K562 (cell line): ENCODE results near the gene BCAS1. TPM values are rescaled to one million over a fixed set of nuclear protein-coding genes. Genes with fewer than 3 reads are reported as not detected.

Experiments used
- ATAC-seq: fragments of 200-7000 bp; cut with Tn5 transposase; 3 replicates; pipeline ENCODE4 v1.9.1; 2020; ENCODE audit warnings: moderate library complexity
- BruUV-seq: library from RNA; stranded (reverse); fragments of 400-500 nt; replicated peaks from 2 replicates; lab custom pipeline; 2021; lab: Mats Ljungman, UMichigan
- CTCF ChIA-PET: fragments of 300-600 bp; formaldehyde crosslinking; extraction: SDS; loops from one replicate; lab custom pipeline; 2021; ENCODE audit warnings: low intra/inter-chr PET ratio; lab: Yijun Ruan, JAX
- POLR2A ChIA-PET: fragments of 300-600, 350-650 bp; sonication (Branson Sonifier 250); formaldehyde crosslinking; extraction: SDS; loops from one replicate; lab custom pipeline; 2021; ENCODE audit warnings: antibody characterized with exemption, inconsistent platforms; lab: Yijun Ruan, JAX
- DNase-seq, 4 experiments: peaks; one replicate each; pipeline versions ENCODE4 v3.0.0 to v3.0.0-alpha.2; 2011 to 2018; ENCODE audit warnings: low spot score in 3 of 4, mixed read lengths in 3 of 4; ENCODE audit errors: extremely low read depth in 1 of 4
- FAIRE-seq: peaks from 2 replicates; lab custom pipeline; 2011; peaks lifted over from hg19 to GRCh38; lab: Jason Lieb, UNC
- H2AFZ ChIP-seq: 2 replicates; pipeline ENCODE4 v1.6.0; 2011; ENCODE audit warnings: low read depth, low read length, control low read depth, inconsistent platforms
- H3K27ac ChIP-seq: fragments of 200-600 bp; 3 replicates; pipeline ENCODE4 v1.8.0; 2011; ENCODE audit warnings: low read depth, mild to moderate bottlenecking, control low read depth, inconsistent platforms, low read length, moderate library complexity, mixed read lengths; ENCODE audit errors: extremely low read depth
- H3K27me3 ChIP-seq, 2 experiments: fragments of 300-600 bp in 1 of 2; 2 replicates in 1 of 2; 3 replicates in 1 of 2; pipeline versions ENCODE4 v1.6.0 to v1.8.0; 2011; ENCODE audit warnings: inconsistent platforms in 2 of 2, low read length in 2 of 2, mild to moderate bottlenecking in 1 of 2, mixed read lengths in 1 of 2, moderate library complexity in 1 of 2; ENCODE audit not compliant: control insufficient read depth in 2 of 2, insufficient read depth in 2 of 2
- H3K36me3 ChIP-seq: fragments of 300-600 bp; 3 replicates; pipeline ENCODE4 v1.8.0; 2011; ENCODE audit warnings: mild to moderate bottlenecking, low read length, inconsistent platforms; ENCODE audit not compliant: control insufficient read depth, insufficient read depth
- H3K4me1 ChIP-seq, 2 experiments: fragments of 200-600 bp in 1 of 2; replicated peaks in 1 of 2; 2 replicates in 1 of 2; 3 replicates in 1 of 2; pipeline versions ENCODE4 v1.5.1 to v1.8.0; 2011; ENCODE audit warnings: inconsistent platforms in 2 of 2, low read length in 2 of 2, mild to moderate bottlenecking in 1 of 2, mixed read lengths in 1 of 2, moderate library complexity in 1 of 2; ENCODE audit not compliant: control insufficient read depth in 2 of 2, insufficient read depth in 2 of 2
- H3K4me2 ChIP-seq: 2 replicates; pipeline ENCODE4 v1.6.1; 2011; ENCODE audit warnings: low read length, control low read depth, inconsistent platforms, mixed read lengths; ENCODE audit not compliant: insufficient read depth
- H3K4me3 ChIP-seq: fragments of 200-600 bp; sonication (generic), shearing (Covaris generic); 2 replicates; pipeline ENCODE4 v1.5.1; 2016; ENCODE audit warnings: control low read depth, inconsistent platforms
- H3K79me2 ChIP-seq: fragments of 200-600 bp; 3 replicates; pipeline ENCODE4 v1.8.0; 2011; ENCODE audit warnings: low read length, inconsistent platforms; ENCODE audit not compliant: control insufficient read depth, insufficient read depth
- H3K9ac ChIP-seq, 2 experiments: 2 replicates each; pipeline versions ENCODE4 v1.6.0 to v1.6.1; 2011; ENCODE audit warnings: low read depth in 2 of 2, low read length in 2 of 2, control low read depth in 1 of 2, inconsistent platforms in 1 of 2, mild to moderate bottlenecking in 1 of 2, mixed read lengths in 1 of 2; ENCODE audit not compliant: insufficient read depth in 1 of 2
- H3K9me1 ChIP-seq: one replicate; pipeline ENCODE4 v1.6.0; 2011; ENCODE audit warnings: inconsistent platforms, mild to moderate bottlenecking, low read length, moderate library complexity; ENCODE audit not compliant: control insufficient read depth, insufficient read depth
- H3K9me3 ChIP-seq: replicated peaks from 2 replicates; pipeline ENCODE4 v1.5.1; 2011; ENCODE audit warnings: low read depth, low read length, inconsistent platforms; ENCODE audit not compliant: control insufficient read depth, insufficient read depth
- H4K20me1 ChIP-seq: replicated peaks from 2 replicates; pipeline ENCODE4 v1.6.1; 2011; ENCODE audit warnings: low read length, inconsistent platforms, mixed read lengths; ENCODE audit not compliant: control insufficient read depth, insufficient read depth
- CCNT2 ChIP-seq: IDR thresholded peaks from 2 replicates; pipeline ENCODE4 v1.6.1; 2011; ENCODE audit warnings: borderline replicate concordance, low read depth, mild to moderate bottlenecking, moderate library complexity, mixed read lengths, low read length; ENCODE audit not compliant: insufficient read length; ENCODE audit errors: extremely low read depth
- ETV6 ChIP-seq, 3 experiments: fragments of 150-350 bp in 1 of 3; sonication (generic) in 1 of 3; formaldehyde crosslinking in 1 of 3; IDR thresholded peaks; 2 replicates each; pipeline versions ENCODE4 v1.6.1 to v1.8.0; 2014 to 2022; ENCODE audit warnings: borderline replicate concordance in 2 of 3, low read depth in 2 of 3, antibody characterized with exemption in 1 of 3, low read length in 1 of 3, mild to moderate bottlenecking in 1 of 3, missing genetic modification reagents in 1 of 3
- FOXM1 ChIP-seq, 2 experiments: fragments of 450-650 bp in 1 of 2; sonication (generic) in 1 of 2; formaldehyde crosslinking in 1 of 2; IDR thresholded peaks; 2 replicates each; pipeline versions ENCODE4 v1.6.1 to v1.9.0; 2017 to 2022; ENCODE audit warnings: low read depth in 2 of 2, mild to moderate bottlenecking in 2 of 2, missing genetic modification reagents in 1 of 2, moderate library complexity in 1 of 2
- GATAD2B ChIP-seq: fragments of 450-650 bp; IDR thresholded peaks from 2 replicates; pipeline ENCODE4 v1.6.1; 2017; ENCODE audit warnings: mild to moderate bottlenecking, borderline replicate concordance
- HDAC8 ChIP-seq: fragments of 450-650 bp; IDR thresholded peaks from 2 replicates; pipeline ENCODE4 v1.6.1; 2016; ENCODE audit warnings: mild to moderate bottlenecking, missing genetic modification characterization, moderate library complexity, missing compliant biosample characterization
- IRF2 ChIP-seq: sonication (generic); formaldehyde crosslinking; IDR thresholded peaks from 2 replicates; pipeline ENCODE4 v1.8.1; 2022; ENCODE audit warnings: mild to moderate bottlenecking, missing genetic modification reagents
- KDM1A ChIP-seq, 2 experiments: fragments of 450-650 bp; IDR thresholded peaks; 2 replicates each; pipeline ENCODE4 v1.6.1; 2016; ENCODE audit warnings: mild to moderate bottlenecking in 2 of 2
- MIER1 ChIP-seq: fragments of 450-650 bp; IDR thresholded peaks from 2 replicates; pipeline ENCODE4 v1.6.1; 2016; ENCODE audit warnings: antibody characterized with exemption, mild to moderate bottlenecking, low read depth
- MXD1 ChIP-seq: fragments of 250-450 bp; sonication (Bioruptor Pico); IDR thresholded peaks from 2 replicates; pipeline ENCODE4 v1.8.0; 2021; ENCODE audit warnings: borderline replicate concordance, mild to moderate bottlenecking, moderate library complexity; ENCODE audit not compliant: poor library complexity, severe bottlenecking
- PHF21A ChIP-seq: fragments of 450-650 bp; IDR thresholded peaks from 2 replicates; pipeline ENCODE4 v1.6.1; 2017; ENCODE audit warnings: low read depth, borderline replicate concordance
- PML ChIP-seq: IDR thresholded peaks from 2 replicates; pipeline ENCODE4 v1.6.1; 2012; ENCODE audit warnings: low read length, inconsistent platforms
- SAFB2 ChIP-seq: fragments of 200-400 bp; formaldehyde crosslinking; IDR thresholded peaks from 2 replicates; pipeline ENCODE4 v1.6.1; 2018; ENCODE audit warnings: borderline replicate concordance, low read length, low read depth, moderate library complexity; ENCODE audit not compliant: severe bottlenecking
- SAP30 ChIP-seq: fragments of 200-600 bp; sonication (generic); IDR thresholded peaks from 2 replicates; pipeline ENCODE4 v1.6.1; 2012; ENCODE audit warnings: borderline replicate concordance, low read depth, mild to moderate bottlenecking, moderate library complexity, low read length, control low read depth, inconsistent platforms; ENCODE audit not compliant: insufficient read depth, poor library complexity, severe bottlenecking
- TAF9B ChIP-seq: fragments of 450-650 bp; IDR thresholded peaks from 2 replicates; pipeline ENCODE4 v1.6.1; 2018; ENCODE audit warnings: mild to moderate bottlenecking; ENCODE audit not compliant: partially characterized antibody
- ZKSCAN3 ChIP-seq: fragments of 250-450 bp; sonication (Bioruptor Pico); IDR thresholded peaks from 2 replicates; pipeline ENCODE4 v1.4.0; 2020
- ZNF41 ChIP-seq: fragments of 250-450 bp; sonication (Bioruptor Pico); conservative IDR thresholded peaks from 2 replicates; pipeline ENCODE4 v1.4.0; 2020; ENCODE audit warnings: mild to moderate bottlenecking
- ZNF764 ChIP-seq: fragments of 250-450 bp; sonication (Bioruptor Pico); IDR thresholded peaks from 2 replicates; pipeline ENCODE4 v1.4.0; 2020; ENCODE audit warnings: low read depth, mild to moderate bottlenecking, moderate library complexity
- ZSCAN32 ChIP-seq: fragments of 450-650 bp; formaldehyde crosslinking; IDR thresholded peaks from 2 replicates; pipeline ENCODE4 v1.4.0; 2020; ENCODE audit warnings: mild to moderate bottlenecking, moderate library complexity
- WGBS: fragments of 100-300 bp; shearing (Covaris generic); methylation state at CpG from one replicate; pipeline ENCODE4 v1.1.6; 2016; ENCODE audit warnings: low coverage, mixed read lengths; ENCODE audit not compliant: insufficient coverage; ENCODE audit errors: missing lambda C conversion rate; 5-methylcytosine and 5-hydroxymethylcytosine counted together
- in situ Hi-C: fragments of 300-500 bp; cut with MboI; formaldehyde crosslinking; loops from 4 replicates; pipeline ENCODE4 v1.15.0; 2018; ENCODE audit warnings: inconsistent platforms, mixed read lengths
- intact Hi-C: fragments of 100-400 bp; cut with micrococcal nuclease; formaldehyde crosslinking; loops from 2 replicates; pipeline ENCODE4 v1.14.2; 2022
- polyA plus RNA-seq, 8 experiments: library from polyadenylated mRNA; depleted of rRNA in 4 of 8; stranded (reverse) in 5 of 8; unstranded in 3 of 8; fragments of >200 nt; fragmentation: Nextera tagmentation in 2 of 8; fragmentation: Illumina TruSeq in 1 of 8; extraction: Ambion mirVana in 2 of 8; extraction: Trizol in 1 of 8; gene quantifications; 2 replicates each; pipeline versions ENCODE4 v1.2.1 to v1.2.3, GENCODE V29; 2011 to 2014; ENCODE audit warnings: inconsistent platforms in 1 of 8, missing spikeins in 1 of 8
- total RNA-seq, 7 experiments: library from RNA; depleted of rRNA in 6 of 7; stranded (reverse); fragments of >200 nt in 6 of 7; fragmentation: Illumina TruSeq in 2 of 7; extraction: Trizol in 2 of 7; gene quantifications; 2 replicates each; pipeline versions ENCODE4 v1.2.1 to v1.2.3, GENCODE V29; 2011 to 2021; ENCODE audit warnings: low replicate concordance in 1 of 7

BCAS1 gene
- total and polyA plus RNA-seq, 9 of the 15 experiments (the other 6 are each of a cell fraction or from before 2014, with no cell fraction given): 0.18 to 2.3 (median 0.93) TPM

GRCh38 chr20:53934421-53935343 lies 135.7 kb downstream of the BCAS1 start:
- intact Hi-C loops (loop anchor here (1.0 to 5.0 kb wide), 3 partner anchors 17 to 342 kb away; partner anchors contain the start of gene ZNF217), in situ Hi-C loops (no loop called here)
- TSS peak; percentile 81 for BruUV-seq
- Histone ChIP-seq H4K20me1 (no peaks in the 10 kb centered on the region), H3K27ac (peak overlapping the region; percentile 89), H3K9ac (peak overlapping the region in 1 of 2 experiments; percentile 58; a peak in 2 of 4 replicates), H3K36me3 (no peaks in the 10 kb centered on the region; the same call in 2 of the 3 replicates), H3K4me1 (peaks cover 0 to 47% of the 10 kb centered on the region in 2 experiments; a peak in 4 of 5 replicates), H3K79me2 (no peaks in the 10 kb centered on the region), H2AFZ (peak overlapping the region; percentile 82), H3K9me1 (no peaks in the 10 kb centered on the region), H3K4me3 (no peak overlapping the region; the same call in 1 of the 2 replicates), H3K9me3 (no peaks in the 10 kb centered on the region), H3K27me3 (no peaks in the 10 kb centered on the region), H3K4me2 (peak overlapping the region; percentile 51)
- FAIRE-seq (peak; percentile 92), DNase-seq (peak; percentile 65 to 87 (median 76)), ATAC-seq (peak; percentile 93)
- ChIA-PET CTCF (interaction anchor here (0.5 to 0.9 kb wide), 2 partner anchors 32 to 356 kb away, joined by 3 to 8 read pairs; no protein-coding TSS in a partner anchor), POLR2A (interaction anchor here (0.7 to 1.8 kb wide), 12 partner anchors 15 to 355 kb away, joined by 3 to 6 read pairs (median 3); no protein-coding TSS in a partner anchor)
- 0% methylated on average over 6 of the region's 6 CpGs for WGBS
- TF ChIP-seq FOXM1 (IDR thresholded peaks at IDR 0.05; ENCODE audit: low read depth) (peak; percentile 41; the same call in 1 of the 2 replicates), FOXM1 (CRISPR knock-in tag; IDR thresholded peaks at IDR 0.05; ENCODE audit: low read depth) (no peak), SAFB2 (no peak), PML (peak; percentile 52; the same call in 1 of the 2 replicates), ZSCAN32 (no peak), PHF21A (no peak), ZKSCAN3 (no peak), IRF2 (CRISPR knock-in tag) (no peak), CCNT2 (no peak), ZNF41 (CRISPR knock-in tag) (no peak), MXD1 (CRISPR knock-in tag) (no peak), TAF9B (peak; percentile 25), SAP30 (no peak), ETV6 (IDR thresholded peaks at IDR 0.05; ENCODE audit: borderline replicate concordance in 1 of 2, low read depth in 2 of 2, low read length in 1 of 2) (no peak), ETV6 (CRISPR knock-in tag; IDR thresholded peaks at IDR 0.05; ENCODE audit: borderline replicate concordance) (no peak), MIER1 (no peak), GATAD2B (no peak), ZNF764 (CRISPR knock-in tag) (no peak), KDM1A (IDR thresholded peaks at IDR 0.05) (peak; percentile 89 to 90), HDAC8 (no peak)
